ENCODE measurements around the gene ZNRF1. TPM values are rescaled to one million over a fixed set of nuclear protein-coding genes. Genes with fewer than 3 reads are reported as not detected.

Gene ZNRF1
- total and polyA plus RNA-seq, 2 of the 13 experiments (the other 11 are each of a cell fraction or from before 2014, with no cell fraction given) = 43.9 to 58.7 TPM

GRCh38 chr16:75108792-75109731 lies 110.2 kb downstream of the ZNRF1 start (continued):
- TF ChIP-seq, protein P1, sequence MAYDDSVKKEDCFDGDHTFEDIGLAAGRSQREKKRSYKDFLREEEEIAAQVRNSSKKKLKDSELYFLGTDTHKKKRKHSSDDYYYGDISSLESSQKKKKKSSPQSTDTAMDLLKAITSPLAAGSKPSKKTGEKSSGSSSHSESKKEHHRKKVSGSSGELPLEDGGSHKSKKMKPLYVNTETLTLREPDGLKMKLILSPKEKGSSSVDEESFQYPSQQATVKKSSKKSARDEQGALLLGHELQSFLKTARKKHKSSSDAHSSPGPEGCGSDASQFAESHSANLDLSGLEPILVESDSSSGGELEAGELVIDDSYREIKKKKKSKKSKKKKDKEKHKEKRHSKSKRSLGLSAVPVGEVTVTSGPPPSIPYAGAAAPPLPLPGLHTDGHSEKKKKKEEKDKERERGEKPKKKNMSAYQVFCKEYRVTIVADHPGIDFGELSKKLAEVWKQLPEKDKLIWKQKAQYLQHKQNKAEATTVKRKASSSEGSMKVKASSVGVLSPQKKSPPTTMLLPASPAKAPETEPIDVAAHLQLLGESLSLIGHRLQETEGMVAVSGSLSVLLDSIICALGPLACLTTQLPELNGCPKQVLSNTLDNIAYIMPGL (CRISPR knock-in tag; IDR thresholded peaks at IDR 0.05; ENCODE audit: borderline replicate concordance in 1 of 2, low read depth in 1 of 2) = no peak
- TF ChIP-seq KLF12 (CRISPR knock-in tag; IDR thresholded peaks at IDR 0.05; ENCODE audit: borderline replicate concordance) (no peak), ZNF264 (CRISPR knock-in tag; IDR thresholded peaks at IDR 0.05) (no peak), PAX8 (CRISPR knock-in tag; IDR thresholded peaks at IDR 0.05; ENCODE audit: borderline replicate concordance) (no peak)

- H3K79me2 ChIP-seq (ENCODE audit: insufficient read depth, low read length) = no peaks in the 10 kb centered on the region
- intact Hi-C loops (cut with micrococcal nuclease; ENCODE audit: unreplicated experiment) = loop anchor here (2.0 kb wide), 1 partner anchor 39 kb away; no protein-coding TSS in a partner anchor
- no peak overlapping the region for H2AFZ ChIP-seq (ENCODE audit: low read length)
- H3K4me1 ChIP-seq (ENCODE audit: insufficient read depth, low read length) = peaks cover 42% of the 10 kb centered on the region
- CTCF ChIA-PET (ENCODE audit: low intra/inter-chr PET ratio, low total read pairs) = interaction anchor here (2.0 kb wide), 1 partner anchor 112 kb away, joined by 11 read pairs; the partner anchor contains the start of gene ZNRF1
- no peaks in the 10 kb centered on the region for H3K27me3 ChIP-seq (ENCODE audit: control insufficient read depth in 1 of 2, insufficient read depth in 2 of 2, low read length in 2 of 2)
- no peak overlapping the region for H3K27ac ChIP-seq (ENCODE audit: extremely low read length, insufficient read depth, low read length)
- no TSS peak for BruUV-seq (replicated peaks)
- WGBS (ENCODE audit: low lambda C conversion rate) = 100% methylated on average over 4 of the region's 10 CpGs
- no peak for DNase-seq (ENCODE audit: low spot score)
- H3K4me3 ChIP-seq (replicated peaks in 1 of 3; ENCODE audit: insufficient read depth in 1 of 3, low read depth in 2 of 3, low read length in 3 of 3) = no peak overlapping the region
- no peak overlapping the region for H3K9ac ChIP-seq (ENCODE audit: insufficient read depth, low read depth, low read length)
- no peak for FAIRE-seq
- in situ Hi-C loops (cut with HindIII; ENCODE audit: extremely low pct_ligation_motif_present, low pct_unique_long_range_greater_than_20kb) = loop anchor here (10.0 kb wide), 1 partner anchor 115 kb away; the partner anchor contains the start of gene ZNRF1
- no peaks in the 10 kb centered on the region for H4K20me1 ChIP-seq (ENCODE audit: insufficient read depth, low read length)
- no peaks in the 10 kb centered on the region for H3K9me3 ChIP-seq (ENCODE audit: low read length)
- H3K4me2 ChIP-seq (ENCODE audit: low read depth, low read length) = no peak overlapping the region; the same call in 1 of the 2 replicates
- peaks cover 22 to 32% of the 10 kb centered on the region in 2 experiments for H3K36me3 ChIP-seq (replicated peaks in 1 of 2; ENCODE audit: control insufficient read depth in 1 of 2, insufficient read depth in 2 of 2, low read length in 2 of 2)
- no peak for ATAC-seq
- POLR2A ChIA-PET = interaction anchor here (1.3 to 3.9 kb wide), 2 partner anchors 9 to 118 kb away, joined by 4 to 27 read pairs; no protein-coding TSS in a partner anchor
- TF ChIP-seq, protein P2, sequence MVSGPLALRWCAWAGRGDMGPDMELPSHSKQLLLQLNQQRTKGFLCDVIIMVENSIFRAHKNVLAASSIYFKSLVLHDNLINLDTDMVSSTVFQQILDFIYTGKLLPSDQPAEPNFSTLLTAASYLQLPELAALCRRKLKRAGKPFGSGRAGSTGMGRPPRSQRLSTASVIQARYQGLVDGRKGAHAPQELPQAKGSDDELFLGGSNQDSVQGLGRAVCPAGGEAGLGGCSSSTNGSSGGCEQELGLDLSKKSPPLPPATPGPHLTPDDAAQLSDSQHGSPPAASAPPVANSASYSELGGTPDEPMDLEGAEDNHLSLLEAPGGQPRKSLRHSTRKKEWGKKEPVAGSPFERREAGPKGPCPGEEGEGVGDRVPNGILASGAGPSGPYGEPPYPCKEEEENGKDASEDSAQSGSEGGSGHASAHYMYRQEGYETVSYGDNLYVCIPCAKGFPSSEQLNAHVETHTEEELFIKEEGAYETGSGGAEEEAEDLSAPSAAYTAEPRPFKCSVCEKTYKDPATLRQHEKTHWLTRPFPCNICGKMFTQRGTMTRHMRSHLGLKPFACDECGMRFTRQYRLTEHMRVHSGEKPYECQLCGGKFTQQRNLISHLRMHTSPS (CRISPR knock-in tag; IDR thresholded peaks at IDR 0.05; ENCODE audit: low read depth) = 0 out of 2 replicates have a peak, but pooled peaks have one; percentile 26
- 0 out of 2 replicates have a peak, but pooled peaks have one; percentile 14 for TF ChIP-seq ZSCAN21 (CRISPR knock-in tag; IDR thresholded peaks at IDR 0.05; ENCODE audit: borderline replicate concordance)
- no peak for TF ChIP-seq ZNF20 (CRISPR knock-in tag; IDR thresholded peaks at IDR 0.05)
- peak; percentile 16; the same call in 1 of the 2 replicates for TF ChIP-seq KDM2A (CRISPR knock-in tag; IDR thresholded peaks at IDR 0.05; ENCODE audit: borderline replicate concordance, low read depth)
- TF ChIP-seq SP1 (IDR thresholded peaks at IDR 0.05) = no peak
- TF ChIP-seq SP1 (CRISPR knock-in tag; IDR thresholded peaks at IDR 0.05) = no peak
- TF ChIP-seq, protein P3, sequence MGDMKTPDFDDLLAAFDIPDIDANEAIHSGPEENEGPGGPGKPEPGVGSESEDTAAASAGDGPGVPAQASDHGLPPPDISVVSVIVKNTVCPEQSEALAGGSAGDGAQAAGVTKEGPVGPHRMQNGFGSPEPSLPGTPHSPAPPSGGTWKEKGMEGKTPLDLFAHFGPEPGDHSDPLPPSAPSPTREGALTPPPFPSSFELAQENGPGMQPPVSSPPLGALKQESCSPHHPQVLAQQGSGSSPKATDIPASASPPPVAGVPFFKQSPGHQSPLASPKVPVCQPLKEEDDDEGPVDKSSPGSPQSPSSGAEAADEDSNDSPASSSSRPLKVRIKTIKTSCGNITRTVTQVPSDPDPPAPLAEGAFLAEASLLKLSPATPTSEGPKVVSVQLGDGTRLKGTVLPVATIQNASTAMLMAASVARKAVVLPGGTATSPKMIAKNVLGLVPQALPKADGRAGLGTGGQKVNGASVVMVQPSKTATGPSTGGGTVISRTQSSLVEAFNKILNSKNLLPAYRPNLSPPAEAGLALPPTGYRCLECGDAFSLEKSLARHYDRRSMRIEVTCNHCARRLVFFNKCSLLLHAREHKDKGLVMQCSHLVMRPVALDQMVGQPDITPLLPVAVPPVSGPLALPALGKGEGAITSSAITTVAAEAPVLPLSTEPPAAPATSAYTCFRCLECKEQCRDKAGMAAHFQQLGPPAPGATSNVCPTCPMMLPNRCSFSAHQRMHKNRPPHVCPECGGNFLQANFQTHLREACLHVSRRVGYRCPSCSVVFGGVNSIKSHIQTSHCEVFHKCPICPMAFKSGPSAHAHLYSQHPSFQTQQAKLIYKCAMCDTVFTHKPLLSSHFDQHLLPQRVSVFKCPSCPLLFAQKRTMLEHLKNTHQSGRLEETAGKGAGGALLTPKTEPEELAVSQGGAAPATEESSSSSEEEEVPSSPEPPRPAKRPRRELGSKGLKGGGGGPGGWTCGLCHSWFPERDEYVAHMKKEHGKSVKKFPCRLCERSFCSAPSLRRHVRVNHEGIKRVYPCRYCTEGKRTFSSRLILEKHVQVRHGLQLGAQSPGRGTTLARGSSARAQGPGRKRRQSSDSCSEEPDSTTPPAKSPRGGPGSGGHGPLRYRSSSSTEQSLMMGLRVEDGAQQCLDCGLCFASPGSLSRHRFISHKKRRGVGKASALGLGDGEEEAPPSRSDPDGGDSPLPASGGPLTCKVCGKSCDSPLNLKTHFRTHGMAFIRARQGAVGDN (CRISPR knock-in tag; IDR thresholded peaks at IDR 0.05) = 0 out of 2 replicates have a peak, but pooled peaks have one; percentile 4
- TF ChIP-seq ZNF768 (CRISPR knock-in tag; IDR thresholded peaks at IDR 0.05) = peak; percentile 21; the same call in 1 of the 2 replicates
Observed at GRCh38 chr16:75109732-75110243, 111.0 kb downstream of the ZNRF1 start.

Data from HepG2 (cell line).